Heart right ventricle (tissue), 16 donors: Measurements from ENCODE around the gene ELP5. TPM values are rescaled to one million over a fixed set of nuclear protein-coding genes. Genes with fewer than 3 reads are reported as not detected.

ENCODE experiments used
- ATAC-seq, 8 donors: fragments of 200-7000 bp; cut with Tn5 transposase; one replicate each; pipeline ENCODE4 v1.9.1; 2020; ENCODE audit warnings: mild to moderate bottlenecking in 8 of 8, moderate library complexity in 8 of 8, moderate number of reproducible peaks in 1 of 8
- DNase-seq, 2 donors: peaks; one replicate each; pipeline ENCODE4 v3.0.0-alpha.2; 2020
- H3K27ac ChIP-seq, 10 donors: fragments of 200-600 bp; sonication (generic) in 2 of 10; one replicate each; pipeline versions ENCODE4 v1.5.0 to v1.8.0; 2020 to 2022; ENCODE audit warnings: mild to moderate bottlenecking in 3 of 10
- H3K27me3 ChIP-seq, 7 donors: fragments of 200-600 bp; one replicate each; pipeline ENCODE4 v1.8.0; 2021 to 2022; ENCODE audit warnings: mild to moderate bottlenecking in 2 of 7
- H3K36me3 ChIP-seq, 9 donors: fragments of 200-600 bp; sonication (generic) in 1 of 9; one replicate each; pipeline versions ENCODE4 v1.5.0 to v1.8.0; 2020 to 2022; ENCODE audit warnings: mild to moderate bottlenecking in 2 of 9
- H3K4me1 ChIP-seq, 9 donors: fragments of 200-600 bp; sonication (generic) in 1 of 9; one replicate each; pipeline versions ENCODE4 v1.5.0 to v1.8.0; 2020 to 2022; ENCODE audit warnings: mild to moderate bottlenecking in 4 of 9
- H3K4me3 ChIP-seq, 10 donors: fragments of 200-600 bp; sonication (generic) in 2 of 10; one replicate each; pipeline versions ENCODE4 v1.5.0 to v1.8.0; 2020 to 2022; ENCODE audit warnings: mild to moderate bottlenecking in 7 of 10, moderate library complexity in 2 of 10
- H3K9me3 ChIP-seq, 11 donors: fragments of 200-600 bp in 10 of 11; sonication (generic) in 2 of 11; one replicate each; pipeline versions ENCODE4 v1.5.0 to v1.8.0; 2013 to 2022; ENCODE audit warnings: mild to moderate bottlenecking in 2 of 11, control low read depth in 1 of 11, moderate library complexity in 1 of 11
- CTCF ChIP-seq, 9 donors: fragments of 200-600 bp; sonication (generic) in 2 of 9; IDR thresholded peaks; one replicate each; pipeline versions ENCODE4 v1.5.0 to v1.8.0; 2021 to 2022; ENCODE audit warnings: antibody characterized with exemption in 9 of 9, mild to moderate bottlenecking in 5 of 9, moderate library complexity in 1 of 9
- WGBS, 2 donors: extraction: QIAGEN DNeasy Blood & Tissue Kit; methylation state at CpG; one replicate each; pipeline ENCODE4 v1.1.7; 2013; ENCODE audit warnings: inconsistent platforms in 1 of 2; 5-methylcytosine and 5-hydroxymethylcytosine counted together
- intact Hi-C, 10 donors: fragments of 100-400 bp; cut with DNase I; formaldehyde crosslinking; loops; one replicate each; pipeline versions ENCODE4 v1.11.1 to v1.14.2; 2022
- polyA plus RNA-seq, 2 donors: library from polyadenylated mRNA; stranded (reverse); fragments of 200-250 nt; gene quantifications; one replicate each; pipeline ENCODE4 v1.2.3, GENCODE V29; 2013
- total RNA-seq, 10 donors: library from RNA; stranded (reverse); fragmentation: NEBNext Ultra II Directional in 3 of 10; extraction: Animal tissue kit (Norgen Biotek cat#: 25700) in 3 of 10; gene quantifications; one replicate each; pipeline versions ENCODE4 v1.2.1 to v1.2.4, GENCODE V29; 2021 to 2023
- donor health status: Arrhythmogenic right ventricular cardiomyopathy.
- donor health status: ischemic (EF 13 %, LVEDD 7.1; RV severe dilation, severe dysfunction).
- donor health status: healthy with polysubstance abuse.
- donor health status: DM: no; HTN: yes; CAD: no.
- donor health status: DM: no; HTN: no; CAD: no.
- donor health status: ischemic (EF 25% LVEDD 6.9; RV normal size, moderate dysfunction).
- donor health status: ischemic (EF 25% LVEDD 5.7; RV mildly dilated, moderate dysfunction).
- donor health status: healthy.
- donor health status: DM: yes; HTN: yes; CAD: no.
- donor health status: Ischemic cardiomyopathy.
- donor health status: ischemic (EF 35%, LVEDD 5.7; RV mildly dilated, moderate dysfunction).
- donor health status: nonischemic (EF 11% LVEDD 7.7; RV severe dilation, severe dysfunction).
- donor health status: DM: yes; HTN: yes; CAD: no.
- donor health status: PGD.
- donor health status: ischemic (EF 29% LVEDD 5.4; RV normal size, mild dysfunction).
- donor health status: nonischemic (EF 23%, LVEDD 6.1; RV moderate dilation, normal function).

ELP5 gene
- total and polyA plus RNA-seq, 12 donors = 29.0 to 110 (median 52.1) TPM

GRCh38 chr17:7262935-7263800, 11.2 kb downstream of the ELP5 start:
- no peak for DNase-seq
- Histone ChIP-seq H3K9me3 (no peaks in the 10 kb centered on the region), H3K36me3 (peaks cover 0 to 17% (median 8%) of the 10 kb centered on the region in 9 donors), H3K4me1 (peaks cover 7 to 41% (median 29%) of the 10 kb centered on the region in 9 donors), H3K27me3 (peaks cover 14 to 64% (median 56%) of the 10 kb centered on the region in 7 donors), H3K4me3 (peak overlapping the region in 8 of 10 donors; percentile 20 to 61 (median 28)), H3K27ac (no peak overlapping the region)
- TF ChIP-seq CTCF (IDR thresholded peaks at IDR 0.05) = no peak
- intact Hi-C loops = loop anchor here in 1 of 10 donors (5.0 kb wide), 1 partner anchor 44 kb away; the partner anchor contains the start of gene EIF5A
- peak in 1 of 8 donors; percentile 7 for ATAC-seq
- 11 to 12% methylated on average over 26 of the region's 26 CpGs for WGBS, 2 donors

GRCh38 chr17:7263801-7264078, 11.7 kb downstream of the ELP5 start:
- intact Hi-C loops = loop anchor here in 1 of 10 donors (5.0 kb wide), 1 partner anchor 44 kb away; the partner anchor contains the start of gene EIF5A
- Histone ChIP-seq H3K27me3 (peaks cover 14 to 64% (median 56%) of the 10 kb centered on the region in 7 donors), H3K27ac (no peak overlapping the region), H3K9me3 (no peaks in the 10 kb centered on the region), H3K36me3 (peaks cover 0 to 11% (median 3%) of the 10 kb centered on the region in 9 donors), H3K4me1 (peaks cover 7 to 39% (median 29%) of the 10 kb centered on the region in 9 donors), H3K4me3 (peak overlapping the region in 1 of 10 donors; percentile 51)
- DNase-seq (no peak), ATAC-seq (no peak)
- 54 to 62% methylated on average over 4 of the region's 4 CpGs for WGBS, 2 donors
- TF ChIP-seq CTCF (IDR thresholded peaks at IDR 0.05) = no peak

GRCh38 chr17:7266784-7267183, 14.8 kb downstream of the ELP5 start:
- DNase-seq (no peak), ATAC-seq (no peak)
- Histone ChIP-seq H3K27ac (no peak overlapping the region), H3K36me3 (no peaks in the 10 kb centered on the region), H3K4me3 (no peak overlapping the region), H3K27me3 (peaks cover 11 to 61% (median 45%) of the 10 kb centered on the region in 7 donors), H3K9me3 (no peaks in the 10 kb centered on the region), H3K4me1 (peaks cover 2 to 20% (median 17%) of the 10 kb centered on the region in 9 donors)
- 57 to 68% methylated on average over 1 of the region's 1 CpG for WGBS, 2 donors
- TF ChIP-seq CTCF (IDR thresholded peaks at IDR 0.05) = no peak
- intact Hi-C loops = no loop called here

- Histone ChIP-seq H3K27me3 (peaks cover 0 to 35% (median 0%) of the 10 kb centered on the region in 7 donors), H3K9me3 (no peaks in the 10 kb centered on the region), H3K4me1 (peaks cover 0 to 41% (median 28%) of the 10 kb centered on the region in 9 donors), H3K27ac (no peak overlapping the region), H3K36me3 (peaks cover 0 to 11% (median 0%) of the 10 kb centered on the region in 9 donors), H3K4me3 (no peak overlapping the region)
- DNase-seq (no peak), ATAC-seq (no peak)
- TF ChIP-seq CTCF (IDR thresholded peaks at IDR 0.05) = no peak
- intact Hi-C loops = no loop called here
- WGBS, 2 donors = 85 to 93% methylated on average over 8 of the region's 8 CpGs
Measured at GRCh38 chr17:7279448-7279847, 27.4 kb downstream of the ELP5 start.
